D721Med (cell line): ENCODE data around the gene CRX.
"Not testable (repeated sequence)": the region's sequence is repeated elsewhere in the genome, so short reads cannot be mapped to it uniquely, and the experiment has no call there.

ENCODE experiments used
- DNase-seq: peaks from one replicate; pipeline ENCODE4 v3.0.0; 2011; ENCODE audit warnings: low spot score; ENCODE audit not compliant: insufficient read length
- FAIRE-seq: peaks from 2 replicates; lab custom pipeline; 2011; peaks lifted over from hg19 to GRCh38; lab: Jason Lieb, UNC
- CTCF ChIP-seq: IDR thresholded peaks from 2 replicates; pipeline ENCODE4 v1.5.1; 2012; ENCODE audit warnings: mild to moderate bottlenecking, control low read depth; ENCODE audit not compliant: insufficient read depth; ENCODE audit errors: missing control alignments

Gene CRX

GRCh38 chr19:47848823-47849473 lies 27.2 kb downstream of the CRX start:
- no peak for DNase-seq
- peak; percentile 96 for FAIRE-seq
- TF ChIP-seq CTCF, result peak; percentile 42

- no peak for DNase-seq
- FAIRE-seq, result no peak
- no peak for TF ChIP-seq CTCF
Observed at GRCh38 chr19:47853003-47853402, 31.3 kb downstream of the CRX start.

- FAIRE-seq, result peak; percentile 32
- no peak for DNase-seq
- no peak for TF ChIP-seq CTCF
Observed at GRCh38 chr19:47854459-47854858, 32.7 kb downstream of the CRX start.

- FAIRE-seq, DNase-seq: not testable (repeated sequence)
Observed at GRCh38 chr19:47858231-47858630, 36.5 kb downstream of the CRX start.

- FAIRE-seq, DNase-seq: not testable (repeated sequence)
Observed at GRCh38 chr19:47858646-47859285, 37.0 kb downstream of the CRX start, which contains the start of gene TPRX2. TSS of gene TPRX2 (plus strand) at chr19:47859235. CDS start at chr19:47859247, 12 bp downstream.

GRCh38 chr19:47859838-47860237 lies 38.1 kb downstream of the CRX start:
- FAIRE-seq, DNase-seq: not testable (repeated sequence)

GRCh38 chr19:47860602-47861297 lies 39.0 kb downstream of the CRX start:
- TF ChIP-seq CTCF, result no peak
- FAIRE-seq (no peak), DNase-seq (no peak)

- no peak for TF ChIP-seq CTCF
- no peak for FAIRE-seq
- no peak for DNase-seq
Observed at GRCh38 chr19:47861630-47862029, 39.9 kb downstream of the CRX start.
